ENCODE measurements around the gene ARHGAP31. TPM values are rescaled to one million over a fixed set of nuclear protein-coding genes. Genes with fewer than 3 reads are reported as not detected.
A peak's percentile ranks its signal among the peaks of the same experiment; 100 is the strongest.

Gene ARHGAP31
- total and polyA plus RNA-seq, 4 donors: 0.99 to 4.6 (median 2.6) TPM

DNA sequence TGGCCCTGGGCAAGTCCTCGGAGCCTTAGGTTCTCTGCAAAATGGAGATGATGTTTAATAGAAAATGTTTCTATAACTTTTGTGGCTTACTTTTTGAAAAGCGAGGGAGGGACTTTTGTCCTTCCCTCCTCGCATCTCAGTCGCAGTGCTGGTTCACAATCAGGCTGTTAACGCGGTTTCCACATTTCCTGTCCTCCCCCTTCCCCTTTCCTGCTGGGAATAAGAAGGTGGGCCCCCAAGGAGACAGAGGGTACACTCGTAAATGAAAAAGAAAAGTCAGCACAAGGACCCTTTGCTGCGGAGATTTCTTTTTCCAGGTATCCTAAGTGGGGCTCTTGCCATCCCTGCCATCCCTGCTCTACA lies 29.5 kb downstream of the ARHGAP31 start:
- H3K4me1 ChIP-seq (ENCODE audit: control insufficient read depth in 4 of 4, insufficient read depth in 4 of 4, low read length in 3 of 4): peaks cover 0 to 8% (median 0%) of the 10 kb centered on the region in 4 donors
- H3K4me3 ChIP-seq (ENCODE audit: low read depth in 1 of 3, low read length in 3 of 3): peak overlapping the region in 1 of 3 donors; percentile 64
- H3K27me3 ChIP-seq (ENCODE audit: control insufficient read depth in 4 of 4, insufficient read depth in 4 of 4, low read length in 3 of 4): no peaks in the 10 kb centered on the region
- H3K27ac ChIP-seq (ENCODE audit: low read depth in 1 of 2, low read length in 2 of 2): peak overlapping the region; percentile 27 to 71
- no peaks in the 10 kb centered on the region for H3K36me3 ChIP-seq (ENCODE audit: control insufficient read depth in 4 of 4, insufficient read depth in 3 of 4, low read depth in 1 of 4, low read length in 3 of 4)
- no peaks in the 10 kb centered on the region for H3K9me3 ChIP-seq (ENCODE audit: control insufficient read depth in 4 of 4, low read length in 3 of 4)
- 68% methylated on average over 8 of the region's 8 CpGs for WGBS
- DNase-seq (ENCODE audit: low spot score): no peak
- H3K9ac ChIP-seq (ENCODE audit: low read depth in 1 of 2, low read length in 2 of 2): peak overlapping the region in 1 of 2 donors; percentile 1
- TF ChIP-seq FOXA1 (IDR thresholded peaks at IDR 0.05) (no peak), EGR1 (IDR thresholded peaks at IDR 0.05; ENCODE audit: low read depth in 2 of 2) (no peak), RAD21 (IDR thresholded peaks at IDR 0.05) (no peak), JUND (IDR thresholded peaks at IDR 0.05) (no peak), YY1 (IDR thresholded peaks at IDR 0.05) (no peak), FOXA2 (IDR thresholded peaks at IDR 0.05) (no peak), RXRA (IDR thresholded peaks at IDR 0.05) (no peak), HNF4G (IDR thresholded peaks at IDR 0.05) (no peak), NR2F2 (IDR thresholded peaks at IDR 0.05) (no peak)
- TF ChIP-seq, protein P1, sequence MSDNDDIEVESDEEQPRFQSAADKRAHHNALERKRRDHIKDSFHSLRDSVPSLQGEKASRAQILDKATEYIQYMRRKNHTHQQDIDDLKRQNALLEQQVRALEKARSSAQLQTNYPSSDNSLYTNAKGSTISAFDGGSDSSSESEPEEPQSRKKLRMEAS (IDR thresholded peaks at IDR 0.05): no peak
- TF ChIP-seq, protein P2, sequence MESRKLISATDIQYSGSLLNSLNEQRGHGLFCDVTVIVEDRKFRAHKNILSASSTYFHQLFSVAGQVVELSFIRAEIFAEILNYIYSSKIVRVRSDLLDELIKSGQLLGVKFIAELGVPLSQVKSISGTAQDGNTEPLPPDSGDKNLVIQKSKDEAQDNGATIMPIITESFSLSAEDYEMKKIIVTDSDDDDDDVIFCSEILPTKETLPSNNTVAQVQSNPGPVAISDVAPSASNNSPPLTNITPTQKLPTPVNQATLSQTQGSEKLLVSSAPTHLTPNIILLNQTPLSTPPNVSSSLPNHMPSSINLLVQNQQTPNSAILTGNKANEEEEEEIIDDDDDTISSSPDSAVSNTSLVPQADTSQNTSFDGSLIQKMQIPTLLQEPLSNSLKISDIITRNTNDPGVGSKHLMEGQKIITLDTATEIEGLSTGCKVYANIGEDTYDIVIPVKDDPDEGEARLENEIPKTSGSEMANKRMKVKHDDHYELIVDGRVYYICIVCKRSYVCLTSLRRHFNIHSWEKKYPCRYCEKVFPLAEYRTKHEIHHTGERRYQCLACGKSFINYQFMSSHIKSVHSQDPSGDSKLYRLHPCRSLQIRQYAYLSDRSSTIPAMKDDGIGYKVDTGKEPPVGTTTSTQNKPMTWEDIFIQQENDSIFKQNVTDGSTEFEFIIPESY (IDR thresholded peaks at IDR 0.05): no peak

DNA sequence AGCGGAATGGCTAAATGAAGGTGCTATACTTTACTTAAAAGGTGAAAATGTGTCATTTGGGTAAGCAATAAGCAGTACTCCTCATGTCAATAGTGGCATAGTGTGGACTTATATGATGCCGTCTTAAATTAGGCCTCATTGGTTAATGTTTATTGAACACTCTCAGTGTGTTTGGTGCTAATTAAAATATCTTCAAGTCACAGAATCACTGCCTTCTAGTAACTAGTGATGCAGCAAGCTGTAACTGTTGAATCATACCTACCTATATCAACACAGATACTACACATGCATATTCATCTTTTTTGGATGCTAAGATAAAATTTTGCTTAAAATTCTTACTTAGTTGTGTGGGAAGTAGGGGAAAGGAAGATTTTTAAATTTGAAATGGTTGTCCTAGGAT lies 30.7 kb downstream of the ARHGAP31 start:
- H3K4me1 ChIP-seq (ENCODE audit: control insufficient read depth in 4 of 4, insufficient read depth in 4 of 4, low read length in 3 of 4): peaks cover 0 to 8% (median 0%) of the 10 kb centered on the region in 4 donors
- 75% methylated on average over 2 of the region's 2 CpGs for WGBS
- H3K9me3 ChIP-seq (ENCODE audit: control insufficient read depth in 4 of 4, low read length in 3 of 4): no peaks in the 10 kb centered on the region
- H3K27me3 ChIP-seq (ENCODE audit: control insufficient read depth in 4 of 4, insufficient read depth in 4 of 4, low read length in 3 of 4): no peaks in the 10 kb centered on the region
- DNase-seq (ENCODE audit: low spot score): no peak
- no peak overlapping the region for H3K9ac ChIP-seq (ENCODE audit: low read depth in 1 of 2, low read length in 2 of 2)
- no peaks in the 10 kb centered on the region for H3K36me3 ChIP-seq (ENCODE audit: control insufficient read depth in 4 of 4, insufficient read depth in 3 of 4, low read depth in 1 of 4, low read length in 3 of 4)
- H3K4me3 ChIP-seq (ENCODE audit: low read depth in 1 of 3, low read length in 3 of 3): no peak overlapping the region
- H3K27ac ChIP-seq (ENCODE audit: low read depth in 1 of 2, low read length in 2 of 2): no peak overlapping the region
- TF ChIP-seq SP1 (IDR thresholded peaks at IDR 0.05): no peak
- TF ChIP-seq TAF1 (conservative IDR thresholded peaks at IDR 0.05): no peak
- no peak for TF ChIP-seq EGR1 (IDR thresholded peaks at IDR 0.05; ENCODE audit: low read depth in 2 of 2)
- TF ChIP-seq HNF4G (IDR thresholded peaks at IDR 0.05): no peak
- TF ChIP-seq, protein P1 (IDR thresholded peaks at IDR 0.05): no peak
- TF ChIP-seq HNF4A (conservative IDR thresholded peaks at IDR 0.05): no peak
- TF ChIP-seq NR2F2 (IDR thresholded peaks at IDR 0.05): no peak
- TF ChIP-seq, protein P2 (IDR thresholded peaks at IDR 0.05): no peak
- no peak for TF ChIP-seq FOXA2 (IDR thresholded peaks at IDR 0.05)
- TF ChIP-seq FOXA1 (IDR thresholded peaks at IDR 0.05): no peak
- TF ChIP-seq, protein P3, sequence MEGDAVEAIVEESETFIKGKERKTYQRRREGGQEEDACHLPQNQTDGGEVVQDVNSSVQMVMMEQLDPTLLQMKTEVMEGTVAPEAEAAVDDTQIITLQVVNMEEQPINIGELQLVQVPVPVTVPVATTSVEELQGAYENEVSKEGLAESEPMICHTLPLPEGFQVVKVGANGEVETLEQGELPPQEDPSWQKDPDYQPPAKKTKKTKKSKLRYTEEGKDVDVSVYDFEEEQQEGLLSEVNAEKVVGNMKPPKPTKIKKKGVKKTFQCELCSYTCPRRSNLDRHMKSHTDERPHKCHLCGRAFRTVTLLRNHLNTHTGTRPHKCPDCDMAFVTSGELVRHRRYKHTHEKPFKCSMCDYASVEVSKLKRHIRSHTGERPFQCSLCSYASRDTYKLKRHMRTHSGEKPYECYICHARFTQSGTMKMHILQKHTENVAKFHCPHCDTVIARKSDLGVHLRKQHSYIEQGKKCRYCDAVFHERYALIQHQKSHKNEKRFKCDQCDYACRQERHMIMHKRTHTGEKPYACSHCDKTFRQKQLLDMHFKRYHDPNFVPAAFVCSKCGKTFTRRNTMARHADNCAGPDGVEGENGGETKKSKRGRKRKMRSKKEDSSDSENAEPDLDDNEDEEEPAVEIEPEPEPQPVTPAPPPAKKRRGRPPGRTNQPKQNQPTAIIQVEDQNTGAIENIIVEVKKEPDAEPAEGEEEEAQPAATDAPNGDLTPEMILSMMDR (IDR thresholded peaks at IDR 0.05; ENCODE audit: low read depth, low read length, missing input control): no peak
- no peak for TF ChIP-seq RXRA (IDR thresholded peaks at IDR 0.05)
- TF ChIP-seq, protein P4, sequence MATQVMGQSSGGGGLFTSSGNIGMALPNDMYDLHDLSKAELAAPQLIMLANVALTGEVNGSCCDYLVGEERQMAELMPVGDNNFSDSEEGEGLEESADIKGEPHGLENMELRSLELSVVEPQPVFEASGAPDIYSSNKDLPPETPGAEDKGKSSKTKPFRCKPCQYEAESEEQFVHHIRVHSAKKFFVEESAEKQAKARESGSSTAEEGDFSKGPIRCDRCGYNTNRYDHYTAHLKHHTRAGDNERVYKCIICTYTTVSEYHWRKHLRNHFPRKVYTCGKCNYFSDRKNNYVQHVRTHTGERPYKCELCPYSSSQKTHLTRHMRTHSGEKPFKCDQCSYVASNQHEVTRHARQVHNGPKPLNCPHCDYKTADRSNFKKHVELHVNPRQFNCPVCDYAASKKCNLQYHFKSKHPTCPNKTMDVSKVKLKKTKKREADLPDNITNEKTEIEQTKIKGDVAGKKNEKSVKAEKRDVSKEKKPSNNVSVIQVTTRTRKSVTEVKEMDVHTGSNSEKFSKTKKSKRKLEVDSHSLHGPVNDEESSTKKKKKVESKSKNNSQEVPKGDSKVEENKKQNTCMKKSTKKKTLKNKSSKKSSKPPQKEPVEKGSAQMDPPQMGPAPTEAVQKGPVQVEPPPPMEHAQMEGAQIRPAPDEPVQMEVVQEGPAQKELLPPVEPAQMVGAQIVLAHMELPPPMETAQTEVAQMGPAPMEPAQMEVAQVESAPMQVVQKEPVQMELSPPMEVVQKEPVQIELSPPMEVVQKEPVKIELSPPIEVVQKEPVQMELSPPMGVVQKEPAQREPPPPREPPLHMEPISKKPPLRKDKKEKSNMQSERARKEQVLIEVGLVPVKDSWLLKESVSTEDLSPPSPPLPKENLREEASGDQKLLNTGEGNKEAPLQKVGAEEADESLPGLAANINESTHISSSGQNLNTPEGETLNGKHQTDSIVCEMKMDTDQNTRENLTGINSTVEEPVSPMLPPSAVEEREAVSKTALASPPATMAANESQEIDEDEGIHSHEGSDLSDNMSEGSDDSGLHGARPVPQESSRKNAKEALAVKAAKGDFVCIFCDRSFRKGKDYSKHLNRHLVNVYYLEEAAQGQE (IDR thresholded peaks at IDR 0.05): no peak
- TF ChIP-seq, protein P5, sequence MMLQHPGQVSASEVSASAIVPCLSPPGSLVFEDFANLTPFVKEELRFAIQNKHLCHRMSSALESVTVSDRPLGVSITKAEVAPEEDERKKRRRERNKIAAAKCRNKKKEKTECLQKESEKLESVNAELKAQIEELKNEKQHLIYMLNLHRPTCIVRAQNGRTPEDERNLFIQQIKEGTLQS (IDR thresholded peaks at IDR 0.05): no peak
- no peak for TF ChIP-seq RAD21 (IDR thresholded peaks at IDR 0.05)
- no peak for TF ChIP-seq JUND (IDR thresholded peaks at IDR 0.05)
- no peak for TF ChIP-seq YY1 (IDR thresholded peaks at IDR 0.05)
